T-helper 9 cell (primary cell): Measurements from ENCODE around the gene NUDT22.

Source experiments
- DNase-seq: peaks from one replicate; pipeline ENCODE4 v3.0.0-alpha.2; 2020

Gene NUDT22

GRCh38 chr11:64256300-64256699, 30.2 kb downstream of the NUDT22 start:
- no peak for DNase-seq

GRCh38 chr11:64258356-64258755, 32.3 kb downstream of the NUDT22 start:
- no peak for DNase-seq

- DNase-seq: no peak
Measured at GRCh38 chr11:64258946-64259532, 33.0 kb downstream of the NUDT22 start.

- no peak for DNase-seq
Measured at GRCh38 chr11:64259533-64260067, 33.5 kb downstream of the NUDT22 start.

- DNase-seq: no peak
Measured at GRCh38 chr11:64260147-64260708, 34.2 kb downstream of the NUDT22 start.

- no peak for DNase-seq
Measured at GRCh38 chr11:64261556-64262080, 35.5 kb downstream of the NUDT22 start.

GRCh38 chr11:64262271-64263002, 36.4 kb downstream of the NUDT22 start:
- no peak for DNase-seq

- no peak for DNase-seq
Measured at GRCh38 chr11:64263021-64263946, 37.2 kb downstream of the NUDT22 start.

- no peak for DNase-seq
Measured at GRCh38 chr11:64263947-64264317, 37.9 kb downstream of the NUDT22 start.

- no peak for DNase-seq
Measured at GRCh38 chr11:64264371-64264852, 38.3 kb downstream of the NUDT22 start.

- DNase-seq: no peak
Measured at GRCh38 chr11:64265176-64266160, 39.4 kb downstream of the NUDT22 start.

GRCh38 chr11:64266339-64266738, 40.3 kb downstream of the NUDT22 start:
- no peak for DNase-seq

GRCh38 chr11:64267207-64267945, 41.3 kb downstream of the NUDT22 start:
- no peak for DNase-seq

GRCh38 chr11:64268025-64268892, 42.2 kb downstream of the NUDT22 start:
- no peak for DNase-seq

- peak; percentile 29 for DNase-seq
Measured at GRCh38 chr11:64268893-64269539, 42.9 kb downstream of the NUDT22 start.

- DNase-seq: peak; percentile 96
Measured at GRCh38 chr11:64269540-64270220, 43.6 kb downstream of the NUDT22 start.

GRCh38 chr11:64275031-64275800, 49.1 kb downstream of the NUDT22 start:
- no peak for DNase-seq
